WTC11 (cell line): ENCODE results near the gene NAGS. TPM values are rescaled to one million over a fixed set of nuclear protein-coding genes. Genes with fewer than 3 reads are reported as not detected.
"Not testable (repeated sequence)": the region's sequence is repeated elsewhere in the genome, so short reads cannot be mapped to it uniquely, and the experiment has no call there.

Experiments
- ATAC-seq: fragments of 200-7000 bp; cut with Tn5 transposase; 2 replicates; pipeline ENCODE4 v1.10.0; 2021; ENCODE audit warnings: mild to moderate bottlenecking, moderate library complexity
- CTCF ChIA-PET: fragments of 300-600 bp; sonication (Branson Sonifier 250); formaldehyde crosslinking; loops from one replicate; lab custom pipeline; 2021; ENCODE audit warnings: antibody characterized with exemption; lab: Charles Lee
- POLR2A ChIA-PET: fragments of 350-600 bp; sonication (Branson Sonifier 250); formaldehyde crosslinking; loops from one replicate; lab custom pipeline; 2021; ENCODE audit warnings: antibody characterized with exemption; lab: Charles Lee
- DNase-seq: peaks from one replicate; pipeline ENCODE4 v3.0.0; 2021; ENCODE audit warnings: low spot score
- H3K27ac Mint-ChIP-seq: 2 replicates; pipeline ENCODE4 v1.8.0; 2021; ENCODE audit warnings: mixed read lengths
- H3K27me3 Mint-ChIP-seq: 2 replicates; pipeline ENCODE4 v1.8.0; 2021; ENCODE audit warnings: low read depth, mild to moderate bottlenecking, moderate library complexity, mixed read lengths
- H3K36me3 Mint-ChIP-seq: 2 replicates; pipeline ENCODE4 v1.8.0; 2021; ENCODE audit warnings: mixed read lengths
- H3K4me1 Mint-ChIP-seq: 2 replicates; pipeline ENCODE4 v1.8.0; 2022; ENCODE audit warnings: mixed read lengths
- H3K4me3 Mint-ChIP-seq: 2 replicates; pipeline ENCODE4 v1.8.0; 2021; ENCODE audit warnings: mild to moderate bottlenecking, moderate library complexity, mixed read lengths
- H3K9me3 Mint-ChIP-seq: 2 replicates; pipeline ENCODE4 v1.8.0; 2021; ENCODE audit warnings: mixed read lengths
- ATF1 ChIP-seq: sonication (generic); formaldehyde crosslinking; IDR thresholded peaks from 2 replicates; pipeline ENCODE4 v1.8.1; 2023; ENCODE audit warnings: mild to moderate bottlenecking, moderate library complexity, missing genetic modification reagents
- ATF3 ChIP-seq: sonication (generic); formaldehyde crosslinking; conservative IDR thresholded peaks from 2 replicates; pipeline ENCODE4 v1.8.1; 2022; ENCODE audit warnings: mild to moderate bottlenecking, missing genetic modification reagents
- CBFB ChIP-seq: sonication (generic); formaldehyde crosslinking; IDR thresholded peaks from 2 replicates; pipeline ENCODE4 v1.8.1; 2022; ENCODE audit warnings: mild to moderate bottlenecking, low read depth, missing genetic modification reagents
- CREB1 ChIP-seq: sonication (generic); formaldehyde crosslinking; IDR thresholded peaks from 2 replicates; pipeline ENCODE4 v1.8.0; 2023; ENCODE audit warnings: mild to moderate bottlenecking, missing genetic modification reagents
- ELF4 ChIP-seq: sonication (generic); formaldehyde crosslinking; IDR thresholded peaks from 2 replicates; pipeline ENCODE4 v1.8.1; 2022; ENCODE audit warnings: low read depth, mild to moderate bottlenecking, moderate library complexity, missing genetic modification reagents
- FOXP1 ChIP-seq: sonication (generic); formaldehyde crosslinking; IDR thresholded peaks from 2 replicates; pipeline ENCODE4 v1.8.0; 2022; ENCODE audit warnings: missing genetic modification reagents, mild to moderate bottlenecking, moderate library complexity, borderline replicate concordance
- HMGA2 ChIP-seq: fragments of 250-450 bp; sonication (Bioruptor Pico); IDR thresholded peaks from 2 replicates; pipeline ENCODE4 v1.4.0; 2021; ENCODE audit warnings: mild to moderate bottlenecking, moderate library complexity
- MAX ChIP-seq: sonication (generic); formaldehyde crosslinking; IDR thresholded peaks from 2 replicates; pipeline ENCODE4 v1.8.0; 2022; ENCODE audit warnings: mild to moderate bottlenecking, missing genetic modification reagents
- MLX ChIP-seq: sonication (generic); formaldehyde crosslinking; IDR thresholded peaks from 2 replicates; pipeline ENCODE4 v1.8.1; 2023; ENCODE audit warnings: mild to moderate bottlenecking, missing genetic modification reagents, moderate library complexity
- TEAD1 ChIP-seq: sonication (generic); formaldehyde crosslinking; IDR thresholded peaks from 2 replicates; pipeline ENCODE4 v1.8.0; 2022; ENCODE audit warnings: mild to moderate bottlenecking, missing genetic modification reagents
- ZBTB43 ChIP-seq: sonication (generic); formaldehyde crosslinking; IDR thresholded peaks from 2 replicates; pipeline ENCODE4 v1.8.1; 2023; ENCODE audit warnings: mild to moderate bottlenecking, missing genetic modification reagents
- ZNF121 ChIP-seq: sonication (generic); formaldehyde crosslinking; IDR thresholded peaks from 2 replicates; pipeline ENCODE4 v1.8.0; 2023; ENCODE audit warnings: missing genetic modification reagents
- ZNF232 ChIP-seq: sonication (generic); formaldehyde crosslinking; IDR thresholded peaks from 2 replicates; pipeline ENCODE4 v1.8.0; 2022; ENCODE audit warnings: mild to moderate bottlenecking, missing genetic modification reagents
- ZNF263 ChIP-seq: sonication (generic); formaldehyde crosslinking; IDR thresholded peaks from 2 replicates; pipeline ENCODE4 v1.8.1; 2022; ENCODE audit warnings: low read depth, mild to moderate bottlenecking, moderate library complexity, missing genetic modification reagents
- ZNF317 ChIP-seq: sonication (generic); formaldehyde crosslinking; IDR thresholded peaks from 2 replicates; pipeline ENCODE4 v1.8.1; 2023; ENCODE audit warnings: low read depth, mild to moderate bottlenecking, moderate library complexity, missing genetic modification reagents, borderline replicate concordance
- total RNA-seq: library from RNA; stranded (reverse); gene quantifications from 3 replicates; pipeline ENCODE4 v1.2.3, GENCODE V29; 2021
- TF ChIP-seq, protein P1 (sequence below): fragments of 250-450 bp; sonication (Bioruptor Pico); IDR thresholded peaks from 2 replicates; pipeline ENCODE4 v1.9.0; 2021; ENCODE audit warnings: mild to moderate bottlenecking
- TF ChIP-seq, protein P2 (sequence below): sonication (generic); formaldehyde crosslinking; IDR thresholded peaks from 2 replicates; pipeline ENCODE4 v1.8.1; 2022; ENCODE audit warnings: low read depth, missing genetic modification reagents, borderline replicate concordance
- TF ChIP-seq, protein P3 (sequence below): sonication (generic); formaldehyde crosslinking; IDR thresholded peaks from 2 replicates; pipeline ENCODE4 v1.8.1; 2023; ENCODE audit warnings: mild to moderate bottlenecking, missing genetic modification reagents
- TF ChIP-seq, protein P4 (sequence below): fragments of 250-450 bp; sonication (Bioruptor Pico); IDR thresholded peaks from 2 replicates; pipeline ENCODE4 v1.9.0; 2021; ENCODE audit warnings: mild to moderate bottlenecking, borderline replicate concordance

Gene NAGS
- total RNA-seq, 1 experiment from 2014 or later, result 8.6 TPM

GRCh38 chr17:43970366-43970765 lies 34.1 kb upstream of the NAGS start:
- H3K9me3 Mint-ChIP-seq, result no peaks in the 10 kb centered on the region
- H3K4me1 Mint-ChIP-seq, result no peaks in the 10 kb centered on the region
- no peaks in the 10 kb centered on the region; the same call in 1 of the 2 replicates for H3K27me3 Mint-ChIP-seq
- ChIA-PET CTCF (interaction anchor here (0.7 to 4.4 kb wide), 4 partner anchors 13 to 1425 kb away, joined by 3 to 15 read pairs (median 4); no protein-coding TSS in a partner anchor), POLR2A (interaction anchor here (0.6 kb wide), 1 partner anchor 44 kb away, joined by 3 read pairs; no protein-coding TSS in a partner anchor)
- no peak overlapping the region for H3K4me3 Mint-ChIP-seq
- no peak for TF ChIP-seq HMGA2 (CRISPR knock-in tag)
- TF ChIP-seq MAX (CRISPR knock-in tag), result no peak
- no peak for TF ChIP-seq CBFB
- TF ChIP-seq, protein P1, sequence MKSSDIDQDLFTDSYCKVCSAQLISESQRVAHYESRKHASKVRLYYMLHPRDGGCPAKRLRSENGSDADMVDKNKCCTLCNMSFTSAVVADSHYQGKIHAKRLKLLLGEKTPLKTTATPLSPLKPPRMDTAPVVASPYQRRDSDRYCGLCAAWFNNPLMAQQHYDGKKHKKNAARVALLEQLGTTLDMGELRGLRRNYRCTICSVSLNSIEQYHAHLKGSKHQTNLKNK (CRISPR knock-in tag), result no peak
- no peak for TF ChIP-seq ZNF232 (CRISPR knock-in tag)
- TF ChIP-seq CREB1, result no peak
- TF ChIP-seq ZNF263, result no peak
- no peak for TF ChIP-seq ATF3 (CRISPR knock-in tag)
- TF ChIP-seq ZNF317, result no peak
- TF ChIP-seq, protein P2, sequence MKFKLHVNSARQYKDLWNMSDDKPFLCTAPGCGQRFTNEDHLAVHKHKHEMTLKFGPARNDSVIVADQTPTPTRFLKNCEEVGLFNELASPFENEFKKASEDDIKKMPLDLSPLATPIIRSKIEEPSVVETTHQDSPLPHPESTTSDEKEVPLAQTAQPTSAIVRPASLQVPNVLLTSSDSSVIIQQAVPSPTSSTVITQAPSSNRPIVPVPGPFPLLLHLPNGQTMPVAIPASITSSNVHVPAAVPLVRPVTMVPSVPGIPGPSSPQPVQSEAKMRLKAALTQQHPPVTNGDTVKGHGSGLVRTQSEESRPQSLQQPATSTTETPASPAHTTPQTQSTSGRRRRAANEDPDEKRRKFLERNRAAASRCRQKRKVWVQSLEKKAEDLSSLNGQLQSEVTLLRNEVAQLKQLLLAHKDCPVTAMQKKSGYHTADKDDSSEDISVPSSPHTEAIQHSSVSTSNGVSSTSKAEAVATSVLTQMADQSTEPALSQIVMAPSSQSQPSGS (CRISPR knock-in tag), result no peak
- TF ChIP-seq ZNF121 (CRISPR knock-in tag), result no peak
- TF ChIP-seq, protein P3, sequence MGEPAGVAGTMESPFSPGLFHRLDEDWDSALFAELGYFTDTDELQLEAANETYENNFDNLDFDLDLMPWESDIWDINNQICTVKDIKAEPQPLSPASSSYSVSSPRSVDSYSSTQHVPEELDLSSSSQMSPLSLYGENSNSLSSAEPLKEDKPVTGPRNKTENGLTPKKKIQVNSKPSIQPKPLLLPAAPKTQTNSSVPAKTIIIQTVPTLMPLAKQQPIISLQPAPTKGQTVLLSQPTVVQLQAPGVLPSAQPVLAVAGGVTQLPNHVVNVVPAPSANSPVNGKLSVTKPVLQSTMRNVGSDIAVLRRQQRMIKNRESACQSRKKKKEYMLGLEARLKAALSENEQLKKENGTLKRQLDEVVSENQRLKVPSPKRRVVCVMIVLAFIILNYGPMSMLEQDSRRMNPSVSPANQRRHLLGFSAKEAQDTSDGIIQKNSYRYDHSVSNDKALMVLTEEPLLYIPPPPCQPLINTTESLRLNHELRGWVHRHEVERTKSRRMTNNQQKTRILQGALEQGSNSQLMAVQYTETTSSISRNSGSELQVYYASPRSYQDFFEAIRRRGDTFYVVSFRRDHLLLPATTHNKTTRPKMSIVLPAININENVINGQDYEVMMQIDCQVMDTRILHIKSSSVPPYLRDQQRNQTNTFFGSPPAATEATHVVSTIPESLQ (CRISPR knock-in tag), result no peak
- no peak for TF ChIP-seq TEAD1 (CRISPR knock-in tag)
- TF ChIP-seq ATF1, result no peak
- no peak for TF ChIP-seq FOXP1 (CRISPR knock-in tag)
- TF ChIP-seq ELF4, result no peak
- TF ChIP-seq, protein P4, sequence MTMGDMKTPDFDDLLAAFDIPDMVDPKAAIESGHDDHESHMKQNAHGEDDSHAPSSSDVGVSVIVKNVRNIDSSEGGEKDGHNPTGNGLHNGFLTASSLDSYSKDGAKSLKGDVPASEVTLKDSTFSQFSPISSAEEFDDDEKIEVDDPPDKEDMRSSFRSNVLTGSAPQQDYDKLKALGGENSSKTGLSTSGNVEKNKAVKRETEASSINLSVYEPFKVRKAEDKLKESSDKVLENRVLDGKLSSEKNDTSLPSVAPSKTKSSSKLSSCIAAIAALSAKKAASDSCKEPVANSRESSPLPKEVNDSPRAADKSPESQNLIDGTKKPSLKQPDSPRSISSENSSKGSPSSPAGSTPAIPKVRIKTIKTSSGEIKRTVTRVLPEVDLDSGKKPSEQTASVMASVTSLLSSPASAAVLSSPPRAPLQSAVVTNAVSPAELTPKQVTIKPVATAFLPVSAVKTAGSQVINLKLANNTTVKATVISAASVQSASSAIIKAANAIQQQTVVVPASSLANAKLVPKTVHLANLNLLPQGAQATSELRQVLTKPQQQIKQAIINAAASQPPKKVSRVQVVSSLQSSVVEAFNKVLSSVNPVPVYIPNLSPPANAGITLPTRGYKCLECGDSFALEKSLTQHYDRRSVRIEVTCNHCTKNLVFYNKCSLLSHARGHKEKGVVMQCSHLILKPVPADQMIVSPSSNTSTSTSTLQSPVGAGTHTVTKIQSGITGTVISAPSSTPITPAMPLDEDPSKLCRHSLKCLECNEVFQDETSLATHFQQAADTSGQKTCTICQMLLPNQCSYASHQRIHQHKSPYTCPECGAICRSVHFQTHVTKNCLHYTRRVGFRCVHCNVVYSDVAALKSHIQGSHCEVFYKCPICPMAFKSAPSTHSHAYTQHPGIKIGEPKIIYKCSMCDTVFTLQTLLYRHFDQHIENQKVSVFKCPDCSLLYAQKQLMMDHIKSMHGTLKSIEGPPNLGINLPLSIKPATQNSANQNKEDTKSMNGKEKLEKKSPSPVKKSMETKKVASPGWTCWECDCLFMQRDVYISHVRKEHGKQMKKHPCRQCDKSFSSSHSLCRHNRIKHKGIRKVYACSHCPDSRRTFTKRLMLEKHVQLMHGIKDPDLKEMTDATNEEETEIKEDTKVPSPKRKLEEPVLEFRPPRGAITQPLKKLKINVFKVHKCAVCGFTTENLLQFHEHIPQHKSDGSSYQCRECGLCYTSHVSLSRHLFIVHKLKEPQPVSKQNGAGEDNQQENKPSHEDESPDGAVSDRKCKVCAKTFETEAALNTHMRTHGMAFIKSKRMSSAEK (CRISPR knock-in tag), result no peak
- TF ChIP-seq MLX, result no peak
- TF ChIP-seq ZBTB43 (CRISPR knock-in tag), result no peak
- no peak for ATAC-seq
- H3K27ac Mint-ChIP-seq, result no peak overlapping the region
- no peak for DNase-seq
- H3K36me3 Mint-ChIP-seq, result no peaks in the 10 kb centered on the region

- H3K9me3 Mint-ChIP-seq, H3K36me3 Mint-ChIP-seq, H3K27me3 Mint-ChIP-seq, DNase-seq, ATAC-seq, H3K4me3 Mint-ChIP-seq, H3K27ac Mint-ChIP-seq, H3K4me1 Mint-ChIP-seq, POLR2A ChIA-PET: not testable (repeated sequence)
- CTCF ChIA-PET, result interaction anchor here (1.5 to 4.4 kb wide), 2 partner anchors 12 to 28 kb away, joined by 7 to 15 read pairs; no protein-coding TSS in a partner anchor
Observed at GRCh38 chr17:43971436-43971835, 33.0 kb upstream of the NAGS start.

- POLR2A ChIA-PET, H3K4me1 Mint-ChIP-seq, H3K27me3 Mint-ChIP-seq, H3K9me3 Mint-ChIP-seq, DNase-seq, H3K27ac Mint-ChIP-seq, ATAC-seq, H3K4me3 Mint-ChIP-seq, H3K36me3 Mint-ChIP-seq: not testable (repeated sequence)
- CTCF ChIA-PET, result interaction anchor here (1.5 to 4.4 kb wide), 3 partner anchors 11 to 29 kb away, joined by 7 to 15 read pairs (median 13); no protein-coding TSS in a partner anchor
Observed at GRCh38 chr17:43972444-43973212, 31.8 kb upstream of the NAGS start.
